RWPE2 (cell line): Measurements from ENCODE around the gene TXNIP.
A peak's percentile ranks its signal among the peaks of the same experiment; 100 is the strongest.

Experiments used
- ATAC-seq: fragments of 200-7000 bp; cut with Tn5 transposase; 3 replicates; pipeline ENCODE4 v1.9.1; 2021; ENCODE audit warnings: low read depth
- DNase-seq: peaks from one replicate; pipeline ENCODE4 v3.0.0-alpha.2; 2020; ENCODE audit warnings: low spot score
- H3K27ac ChIP-seq: fragments of 450-650 bp; 2 replicates; pipeline ENCODE4 v1.5.1; 2017; ENCODE audit warnings: mild to moderate bottlenecking; ENCODE audit not compliant: poor library complexity, severe bottlenecking
- H3K27me3 ChIP-seq: fragments of 250-450 bp; sonication (Bioruptor Pico); 2 replicates; pipeline ENCODE4 v1.5.1; 2021; ENCODE audit warnings: mild to moderate bottlenecking, moderate library complexity; ENCODE audit not compliant: insufficient read depth, poor library complexity, severe bottlenecking
- H3K36me3 ChIP-seq: fragments of 250-450 bp; sonication (Bioruptor Pico); 2 replicates; pipeline ENCODE4 v1.5.1; 2020; ENCODE audit warnings: low read depth, mild to moderate bottlenecking, moderate library complexity
- H3K4me1 ChIP-seq: fragments of 250-450 bp; sonication (Bioruptor Pico); 2 replicates; pipeline ENCODE4 v1.5.1; 2021; ENCODE audit warnings: mild to moderate bottlenecking, moderate library complexity; ENCODE audit not compliant: insufficient read depth, poor library complexity, severe bottlenecking
- H3K4me3 ChIP-seq: fragments of 250-450 bp; sonication (Bioruptor Pico); 2 replicates; pipeline ENCODE4 v1.5.1; 2021; ENCODE audit warnings: mild to moderate bottlenecking, moderate library complexity; ENCODE audit not compliant: severe bottlenecking
- H3K9me3 ChIP-seq: fragments of 250-450 bp; sonication (Bioruptor Pico); 2 replicates; pipeline ENCODE4 v1.5.1; 2021; ENCODE audit warnings: mild to moderate bottlenecking, moderate library complexity; ENCODE audit not compliant: severe bottlenecking
- TF ChIP-seq, protein P1 (sequence below): fragments of 450-650 bp; IDR thresholded peaks from one replicate; pipeline ENCODE4 v1.5.1; 2017; ENCODE audit warnings: mild to moderate bottlenecking, moderate library complexity; ENCODE audit not compliant: poor library complexity, severe bottlenecking

TXNIP gene

DNA sequence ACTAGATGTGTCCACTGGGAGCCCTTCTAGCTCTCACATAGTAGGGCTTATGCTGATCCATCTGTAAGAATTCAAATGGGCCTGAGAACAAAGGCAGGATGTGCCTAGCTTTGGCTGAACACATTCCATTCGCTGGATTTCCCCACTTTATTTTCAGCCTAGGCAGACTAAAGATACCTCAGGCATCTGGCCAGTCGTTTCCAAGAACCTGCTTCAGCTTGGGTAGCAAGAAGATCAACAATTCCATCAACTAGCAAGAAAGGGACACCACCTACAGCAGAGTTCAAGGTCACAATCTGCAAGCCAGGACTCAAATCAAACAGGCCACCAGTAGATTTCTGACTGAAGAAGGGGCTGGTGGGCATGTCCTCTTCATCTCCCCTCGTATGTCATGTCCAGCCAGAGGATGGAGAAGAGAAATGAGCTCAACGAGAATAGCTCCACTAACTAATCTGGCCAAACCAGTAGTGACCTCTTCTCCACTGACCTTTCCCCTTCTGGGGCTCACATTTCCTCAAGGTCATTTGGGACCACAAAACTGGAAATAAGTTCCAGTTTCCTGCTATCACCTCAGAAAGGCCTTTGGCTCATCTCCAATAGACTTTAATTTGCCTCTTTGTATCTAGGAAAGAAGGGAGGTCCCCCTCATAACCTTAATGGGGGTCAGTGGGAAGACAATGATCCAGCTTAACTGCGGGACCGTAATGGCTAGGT is 14.2 kb downstream of the TXNIP start:
- Histone ChIP-seq H3K27ac (no peak overlapping the region), H3K4me3 (no peak overlapping the region), H3K27me3 (no peaks in the 10 kb centered on the region), H3K9me3 (no peaks in the 10 kb centered on the region), H3K36me3 (no peaks in the 10 kb centered on the region; the same call in 1 of the 2 replicates), H3K4me1 (peaks cover 38% of the 10 kb centered on the region)
- DNase-seq (no peak), ATAC-seq (no peak)
- TF ChIP-seq, protein P1, sequence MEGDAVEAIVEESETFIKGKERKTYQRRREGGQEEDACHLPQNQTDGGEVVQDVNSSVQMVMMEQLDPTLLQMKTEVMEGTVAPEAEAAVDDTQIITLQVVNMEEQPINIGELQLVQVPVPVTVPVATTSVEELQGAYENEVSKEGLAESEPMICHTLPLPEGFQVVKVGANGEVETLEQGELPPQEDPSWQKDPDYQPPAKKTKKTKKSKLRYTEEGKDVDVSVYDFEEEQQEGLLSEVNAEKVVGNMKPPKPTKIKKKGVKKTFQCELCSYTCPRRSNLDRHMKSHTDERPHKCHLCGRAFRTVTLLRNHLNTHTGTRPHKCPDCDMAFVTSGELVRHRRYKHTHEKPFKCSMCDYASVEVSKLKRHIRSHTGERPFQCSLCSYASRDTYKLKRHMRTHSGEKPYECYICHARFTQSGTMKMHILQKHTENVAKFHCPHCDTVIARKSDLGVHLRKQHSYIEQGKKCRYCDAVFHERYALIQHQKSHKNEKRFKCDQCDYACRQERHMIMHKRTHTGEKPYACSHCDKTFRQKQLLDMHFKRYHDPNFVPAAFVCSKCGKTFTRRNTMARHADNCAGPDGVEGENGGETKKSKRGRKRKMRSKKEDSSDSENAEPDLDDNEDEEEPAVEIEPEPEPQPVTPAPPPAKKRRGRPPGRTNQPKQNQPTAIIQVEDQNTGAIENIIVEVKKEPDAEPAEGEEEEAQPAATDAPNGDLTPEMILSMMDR = no peak

DNA sequence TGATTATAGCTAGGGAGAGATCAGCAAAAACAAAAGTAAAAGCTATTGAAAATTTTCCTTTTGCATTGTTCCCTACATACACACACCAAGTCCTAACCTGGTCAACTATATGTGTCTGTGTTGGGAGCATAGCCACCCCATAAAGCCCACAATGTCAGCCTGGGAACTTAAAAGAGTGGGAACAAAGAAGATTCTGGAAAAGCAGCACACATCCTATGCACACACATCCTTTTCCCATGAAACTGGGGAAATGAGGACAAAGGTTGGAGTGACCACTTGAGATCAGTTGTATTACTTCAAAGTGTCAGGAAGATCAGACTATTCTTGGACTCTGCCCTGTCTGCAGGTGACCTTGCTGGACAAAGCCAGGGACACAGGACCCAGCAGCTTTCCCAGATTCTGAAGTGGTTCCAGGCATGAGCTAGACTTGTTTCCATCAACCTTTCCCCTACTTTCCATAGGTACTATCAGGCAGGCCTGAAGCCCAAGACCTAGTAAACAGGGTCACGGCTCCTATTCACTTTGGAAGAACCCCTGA is 15.9 kb downstream of the TXNIP start:
- TF ChIP-seq, protein P1 = no peak

DNA sequence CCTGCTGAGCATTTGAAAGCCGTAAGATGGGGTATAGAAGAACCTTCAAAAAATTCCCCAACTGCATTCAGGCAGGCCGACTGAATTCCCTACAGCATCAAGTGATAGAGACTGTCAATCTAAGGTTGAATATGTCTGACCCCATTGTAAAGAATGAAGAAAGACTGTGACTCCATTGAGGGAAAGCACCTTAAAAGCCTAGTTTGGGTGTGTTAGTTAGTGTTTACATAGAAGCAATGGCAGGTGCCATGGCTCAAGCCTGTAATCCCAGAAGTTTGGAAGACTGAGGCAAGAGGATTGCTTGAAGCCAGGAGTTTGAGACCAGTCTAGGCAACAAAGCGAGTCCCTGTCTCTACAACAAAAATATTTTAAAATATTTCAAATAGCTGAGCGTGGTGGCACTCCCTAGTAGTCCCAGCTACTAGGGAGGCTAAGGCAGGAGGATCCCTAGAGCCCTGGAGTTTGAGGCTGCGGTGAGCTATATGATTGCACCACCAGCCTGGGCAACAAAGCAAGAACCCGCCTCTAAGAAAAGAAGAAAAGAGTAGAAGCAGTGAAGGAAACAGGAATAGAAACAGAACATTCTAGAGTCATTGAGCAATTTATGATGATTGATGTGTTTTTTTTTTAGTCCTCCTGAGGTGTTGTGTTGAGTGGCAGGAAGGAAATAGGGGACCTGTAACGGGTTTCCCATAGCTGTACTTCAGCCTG is 16.5 kb downstream of the TXNIP start:
- no peaks in the 10 kb centered on the region; the same call in 1 of the 2 replicates for H3K36me3 ChIP-seq
- no peaks in the 10 kb centered on the region for H3K27me3 ChIP-seq
- no peak overlapping the region for H3K4me3 ChIP-seq
- peaks cover 27% of the 10 kb centered on the region for H3K4me1 ChIP-seq
- DNase-seq = no peak
- no peak; the same call in 2 of the 3 replicates for ATAC-seq
- H3K27ac ChIP-seq = peak overlapping the region; percentile 93
- TF ChIP-seq, protein P1 = no peak
- H3K9me3 ChIP-seq = no peaks in the 10 kb centered on the region

More for the DNA sequence above, 15.9 kb downstream of the TXNIP start:
- Histone ChIP-seq H3K27ac (peak overlapping the region; percentile 93), H3K9me3 (no peaks in the 10 kb centered on the region), H3K4me3 (no peak overlapping the region), H3K4me1 (peaks cover 33% of the 10 kb centered on the region), H3K27me3 (no peaks in the 10 kb centered on the region), H3K36me3 (no peaks in the 10 kb centered on the region; the same call in 1 of the 2 replicates)
- ATAC-seq (no peak), DNase-seq (no peak)

DNA sequence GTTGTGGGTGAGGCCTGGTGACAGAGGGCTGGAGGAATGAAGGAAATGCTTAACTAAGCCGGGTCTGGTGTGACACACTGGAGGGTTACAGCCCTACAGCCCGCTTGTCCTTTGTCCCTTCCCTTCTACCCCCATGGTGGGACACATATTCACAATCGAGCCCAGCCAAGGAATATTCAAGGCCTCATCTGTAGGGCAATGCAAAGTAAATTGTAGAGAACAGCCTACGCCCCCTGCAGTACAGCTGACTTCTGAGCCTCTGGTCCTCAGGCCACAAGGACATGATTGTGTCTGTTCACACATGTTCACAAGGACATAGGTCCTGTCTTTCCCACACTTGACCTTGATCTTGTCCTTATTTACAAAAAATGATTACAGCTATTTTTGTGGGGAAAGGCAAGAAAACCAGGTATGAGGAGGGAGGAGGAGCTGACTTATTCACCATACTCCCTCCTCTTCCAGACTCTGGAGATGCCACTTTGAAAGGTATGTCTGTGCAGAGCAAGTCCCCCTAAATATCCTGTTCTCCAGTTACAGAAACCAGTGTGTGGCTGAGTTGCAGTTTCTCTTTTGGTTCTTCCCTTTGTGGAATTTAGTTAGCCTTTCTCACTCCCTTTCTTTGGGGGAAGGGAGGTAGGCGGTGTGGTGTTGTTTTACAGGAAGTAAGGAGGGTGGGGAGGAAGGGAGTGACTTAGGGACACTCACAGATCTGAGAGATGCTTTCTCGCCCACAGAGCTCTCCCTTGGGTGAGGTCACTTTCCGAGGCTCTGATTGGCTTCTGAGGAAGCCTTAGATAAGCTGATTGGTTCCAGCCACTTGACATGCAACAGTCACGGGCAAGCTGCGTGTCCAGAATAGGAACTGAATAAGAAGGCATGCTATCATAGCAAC is 17.3 kb downstream of the TXNIP start:
- H3K4me1 ChIP-seq = peaks cover 24% of the 10 kb centered on the region
- ATAC-seq (peak; percentile 94), DNase-seq (peak; percentile 84)
- no peaks in the 10 kb centered on the region for H3K27me3 ChIP-seq
- H3K36me3 ChIP-seq = no peaks in the 10 kb centered on the region; the same call in 1 of the 2 replicates
- TF ChIP-seq, protein P1 = peak; percentile 19
- H3K4me3 ChIP-seq = no peak overlapping the region
- H3K27ac ChIP-seq = peak overlapping the region; percentile 93
- H3K9me3 ChIP-seq = no peaks in the 10 kb centered on the region
